Measurements from ENCODE around the gene MRPL24.

MRPL24 gene

GRCh38 chr1:156690675-156691036 lies 50.2 kb downstream of the MRPL24 start:
- no peak for DNase-seq

GRCh38 chr1:156689953-156690674 lies 50.8 kb downstream of the MRPL24 start:
- no peak for DNase-seq

- DNase-seq: peak; percentile 67 to 72
Measured at GRCh38 chr1:156689035-156689952, 51.6 kb downstream of the MRPL24 start.
